GM18868 (cell line): ENCODE measurements around the gene MAMDC4.
"Not testable (repeated sequence)": the region's sequence is repeated elsewhere in the genome, so short reads cannot be mapped to it uniquely, and the experiment has no call there.

Experiments
- ATAC-seq: cut with Tn5 transposase; IDR thresholded peaks from one replicate; pipeline ENCODE4 v1.9.1; 2021; ENCODE audit warnings: mild to moderate bottlenecking, moderate library complexity; ENCODE audit not compliant: unreplicated experiment

Gene MAMDC4

GRCh38 chr9:136860933-136861873, 9.1 kb downstream of the MAMDC4 start:
- ATAC-seq: no peak

- ATAC-seq: no peak
Observed at GRCh38 chr9:136861874-136862457, 9.8 kb downstream of the MAMDC4 start.

GRCh38 chr9:136862849-136863622, 10.9 kb downstream of the MAMDC4 start:
- no peak for ATAC-seq

- no peak for ATAC-seq
Observed at GRCh38 chr9:136863623-136864273, 11.6 kb downstream of the MAMDC4 start.

- ATAC-seq: no peak
Observed at GRCh38 chr9:136865041-136865767, 13.1 kb downstream of the MAMDC4 start.

GRCh38 chr9:136865768-136866103, 13.6 kb downstream of the MAMDC4 start:
- ATAC-seq: no peak

- not testable (repeated sequence) for ATAC-seq
Observed at GRCh38 chr9:136866898-136867421, 14.8 kb downstream of the MAMDC4 start.

GRCh38 chr9:136867480-136867879, 15.3 kb downstream of the MAMDC4 start:
- ATAC-seq: no peak

GRCh38 chr9:136867917-136868316, 15.8 kb downstream of the MAMDC4 start:
- ATAC-seq: no peak

- ATAC-seq: no peak
Observed at GRCh38 chr9:136868644-136869043, 16.5 kb downstream of the MAMDC4 start.

- ATAC-seq: not testable (repeated sequence)
Observed at GRCh38 chr9:136869611-136870010, 17.5 kb downstream of the MAMDC4 start.

GRCh38 chr9:136875155-136875554, 23.0 kb downstream of the MAMDC4 start:
- ATAC-seq: no peak

GRCh38 chr9:136876476-136876875, 24.3 kb downstream of the MAMDC4 start:
- no peak for ATAC-seq

- no peak for ATAC-seq
Observed at GRCh38 chr9:136880651-136881050, 28.5 kb downstream of the MAMDC4 start.

- ATAC-seq: no peak
Observed at GRCh38 chr9:136881691-136882108, 29.6 kb downstream of the MAMDC4 start.

GRCh38 chr9:136882109-136882946, 30.2 kb downstream of the MAMDC4 start:
- ATAC-seq: peak; percentile 40

GRCh38 chr9:136882947-136883283, 30.8 kb downstream of the MAMDC4 start:
- not testable (repeated sequence) for ATAC-seq

GRCh38 chr9:136883670-136884069, 31.5 kb downstream of the MAMDC4 start:
- ATAC-seq: not testable (repeated sequence)

- peak; percentile 85 for ATAC-seq
Observed at GRCh38 chr9:136885950-136886578, 33.9 kb downstream of the MAMDC4 start, which contains the start of gene TRAF2. TSS of gene TRAF2 (plus strand) at chr9:136886516. CDS start at chr9:136898741, 12,225 bp downstream.
